ENCODE data around the gene LONP1.
"Not testable (repeated sequence)": the region's sequence is repeated elsewhere in the genome, so short reads cannot be mapped to it uniquely, and the experiment has no call there.

Gene LONP1

DNA sequence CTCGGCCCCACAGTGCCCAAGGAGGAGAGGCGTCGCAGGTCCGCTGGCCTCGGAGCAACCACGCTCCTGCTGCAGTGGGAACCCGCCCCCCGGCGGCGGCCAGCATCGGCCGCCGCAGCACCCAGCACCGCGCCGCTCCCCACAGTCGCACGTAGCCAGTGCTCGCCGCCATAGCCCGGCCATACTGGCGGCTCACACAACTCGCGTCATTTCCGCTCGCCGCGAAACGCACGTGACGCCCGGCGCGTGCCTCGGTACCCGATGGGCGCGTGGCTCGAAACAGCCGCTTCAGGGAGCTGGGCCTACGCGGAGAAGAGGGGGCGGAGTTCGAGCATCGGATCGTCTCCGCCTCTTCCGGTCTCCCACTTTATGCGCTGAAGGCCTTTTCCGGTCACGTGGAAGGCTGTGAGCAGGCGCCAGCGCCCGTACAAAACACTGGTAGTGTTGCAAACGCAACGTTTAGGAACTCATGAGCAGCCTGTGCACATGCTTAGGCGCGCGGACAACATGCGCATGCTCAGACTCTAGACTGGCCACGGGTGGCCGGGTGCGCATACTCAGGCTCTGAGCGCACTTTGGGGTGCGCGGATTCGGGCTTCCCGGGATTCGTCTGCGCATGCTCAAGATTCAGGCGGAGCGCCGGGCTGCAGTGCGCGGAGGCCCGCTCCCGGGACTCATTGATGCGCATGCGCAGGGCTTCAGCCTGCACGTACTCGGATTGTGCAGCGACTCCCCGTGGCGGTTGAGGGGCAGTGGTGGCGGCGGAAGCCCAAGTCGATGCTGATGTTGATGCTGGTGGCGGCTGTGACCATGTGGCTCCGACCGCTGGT is at the start of gene LONP1, which contains the start of gene CATSPERD:
Gene LONP1 (minus strand): TSS at position 186 of the 830 bp plus-strand sequence. CDS start 14 bp downstream, at position 172.
Gene CATSPERD (plus strand): TSS at position 677 of the 830 bp plus-strand sequence. CDS start 101 bp downstream, at position 778.
- DNase-seq = peak; percentile 99

- DNase-seq = no peak
Observed at GRCh38 chr19:5767949-5768348, 48.0 kb upstream of the LONP1 start.

- DNase-seq = no peak
Observed at GRCh38 chr19:5765220-5765619, 45.3 kb upstream of the LONP1 start.

DNA sequence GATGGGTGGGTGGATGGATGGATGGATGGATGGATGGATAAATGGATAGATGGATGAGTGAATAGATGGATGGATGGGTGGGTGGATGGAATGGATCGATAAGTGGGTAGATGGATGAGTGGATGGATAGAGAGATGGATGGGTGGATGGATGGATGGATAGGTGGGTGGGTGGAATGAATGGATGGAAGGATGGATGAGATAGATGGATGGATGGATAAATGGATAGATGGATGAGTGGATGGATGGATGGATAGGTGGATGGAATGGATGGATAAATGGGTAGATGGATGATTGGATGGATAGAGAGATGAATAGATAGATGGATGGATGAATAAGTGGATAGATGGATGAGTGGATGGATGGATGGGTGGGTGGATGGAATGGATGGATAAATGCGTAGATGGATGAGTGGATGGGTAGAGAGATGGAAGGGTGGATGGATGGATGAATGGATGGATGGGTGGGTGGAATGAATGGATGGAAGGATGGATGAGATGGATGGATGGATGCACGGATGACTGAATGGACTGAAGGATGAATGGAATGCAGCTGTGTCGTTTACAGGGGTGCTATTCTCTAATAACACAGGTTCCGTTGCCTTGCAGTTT is 42.8 kb upstream of the LONP1 start:
- no peak for DNase-seq

DNA sequence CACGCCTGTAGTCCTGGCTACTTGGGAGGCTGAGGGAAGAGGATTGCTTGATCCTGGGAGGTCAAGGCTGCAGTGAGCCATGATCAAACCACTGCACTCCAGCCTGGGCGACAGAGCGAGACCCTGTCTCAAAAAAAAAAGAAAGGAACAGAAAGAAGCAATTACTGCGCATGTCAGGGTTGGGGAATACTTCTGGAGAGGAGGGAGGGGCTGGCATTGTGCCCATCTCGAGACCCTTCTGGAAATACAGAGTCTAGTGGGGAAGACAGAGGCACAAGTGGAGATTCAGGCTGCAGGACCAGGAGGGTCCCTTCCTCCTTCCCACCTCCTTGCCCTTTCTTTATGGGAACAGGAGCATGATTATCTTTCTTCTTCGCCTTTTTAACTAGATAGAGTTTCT is 33.8 kb upstream of the LONP1 start:
- no peak for DNase-seq

- no peak for DNase-seq
Observed at GRCh38 chr19:5751709-5752108, 31.8 kb upstream of the LONP1 start.

DNA sequence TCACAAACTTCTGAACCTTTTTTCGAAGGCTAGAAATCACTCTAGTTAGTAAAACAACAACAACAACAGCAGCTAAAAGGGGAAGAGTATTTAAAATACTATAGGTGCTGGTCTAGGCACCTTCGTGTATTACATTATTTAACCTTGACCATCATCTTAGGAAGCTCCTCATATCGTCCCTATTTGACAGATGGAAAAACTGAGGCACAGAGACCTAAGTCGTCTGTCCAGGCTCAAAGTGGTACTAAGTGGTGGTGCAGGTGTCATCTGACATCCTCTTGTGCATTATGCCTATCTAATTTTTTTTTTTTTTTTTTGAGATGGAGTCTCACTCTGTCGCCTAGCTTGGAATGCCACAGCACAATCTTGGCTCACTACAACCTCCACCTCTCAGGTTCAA is 29.6 kb upstream of the LONP1 start:
- no peak for DNase-seq

DNA sequence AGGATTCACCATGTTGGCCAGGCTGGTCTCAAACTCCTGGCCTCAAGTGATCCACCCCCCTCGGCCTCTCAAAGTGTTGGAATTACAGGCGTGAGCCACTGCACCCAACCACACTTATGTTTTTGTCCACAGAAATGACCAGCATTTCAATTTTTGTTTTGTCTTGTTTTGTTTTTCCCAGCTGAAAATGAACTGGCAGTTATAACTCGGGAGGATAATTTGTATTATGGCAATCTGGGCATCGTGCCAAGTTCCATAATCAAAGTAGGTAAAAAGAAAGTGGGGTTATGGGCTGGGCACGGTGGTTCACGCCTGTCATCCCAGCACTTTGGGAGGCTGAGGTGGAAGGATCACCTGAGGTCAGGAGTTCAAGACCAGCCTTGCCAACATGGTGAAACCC is 29.0 kb upstream of the LONP1 start:
- peak; percentile 27 for DNase-seq

DNA sequence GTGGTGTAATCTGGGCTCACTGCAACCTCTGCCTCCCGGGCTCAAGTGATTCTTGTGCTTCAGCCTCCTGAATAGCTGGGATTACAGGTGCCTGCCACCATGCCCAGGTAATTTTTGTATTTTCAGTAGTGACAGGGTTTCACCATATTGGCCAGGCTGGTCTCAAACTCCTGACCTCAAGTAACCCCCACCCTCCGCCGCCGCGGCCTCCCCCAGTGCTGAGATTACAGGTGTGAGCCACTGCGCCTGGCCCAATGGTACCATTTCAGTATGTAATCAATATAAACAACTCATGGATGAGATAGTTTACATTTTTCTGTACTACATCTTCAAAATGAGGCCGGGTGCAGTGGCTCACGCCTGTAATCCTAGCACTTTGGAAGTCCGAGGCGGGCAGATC is 25.1 kb upstream of the LONP1 start:
- DNase-seq = not testable (repeated sequence)

GRCh38 chr19:5743630-5744029 is 23.7 kb upstream of the LONP1 start:
- DNase-seq = no peak

DNA sequence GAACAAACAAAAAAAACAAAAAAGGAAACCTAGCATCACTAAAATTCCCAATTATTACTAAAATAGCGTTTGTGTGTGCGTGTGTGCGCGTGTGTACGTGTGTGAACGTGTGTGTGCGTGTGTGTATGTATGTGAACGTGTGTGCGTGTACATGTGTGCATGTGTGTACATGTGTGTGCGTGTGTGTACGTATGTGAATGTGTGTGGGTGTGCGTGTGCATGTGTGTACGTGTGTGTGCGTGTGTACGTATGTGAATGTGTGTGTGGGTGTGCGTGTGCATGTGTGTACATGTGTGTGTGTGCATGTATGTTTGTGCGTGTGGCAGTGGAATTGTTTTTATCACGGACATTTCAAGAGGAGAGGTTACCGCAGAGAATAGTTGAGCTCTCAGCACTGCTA is 22.1 kb upstream of the LONP1 start:
- DNase-seq = no peak

- no peak for DNase-seq
Observed at GRCh38 chr19:5738423-5738822, 18.5 kb upstream of the LONP1 start.

- DNase-seq = not testable (repeated sequence)
Observed at GRCh38 chr19:5733172-5733571, 13.2 kb upstream of the LONP1 start.

- no peak for DNase-seq
Observed at GRCh38 chr19:5727453-5728050, 7.6 kb upstream of the LONP1 start.

- DNase-seq = peak; percentile 51
Observed at GRCh38 chr19:5719274-5719960, 529 bp downstream of the LONP1 start.

- DNase-seq = peak; percentile 80
Observed at GRCh38 chr19:5718579-5719273, 1.2 kb downstream of the LONP1 start.

GRCh38 chr19:5718037-5718578 is 1.8 kb downstream of the LONP1 start:
- no peak for DNase-seq

DNA sequence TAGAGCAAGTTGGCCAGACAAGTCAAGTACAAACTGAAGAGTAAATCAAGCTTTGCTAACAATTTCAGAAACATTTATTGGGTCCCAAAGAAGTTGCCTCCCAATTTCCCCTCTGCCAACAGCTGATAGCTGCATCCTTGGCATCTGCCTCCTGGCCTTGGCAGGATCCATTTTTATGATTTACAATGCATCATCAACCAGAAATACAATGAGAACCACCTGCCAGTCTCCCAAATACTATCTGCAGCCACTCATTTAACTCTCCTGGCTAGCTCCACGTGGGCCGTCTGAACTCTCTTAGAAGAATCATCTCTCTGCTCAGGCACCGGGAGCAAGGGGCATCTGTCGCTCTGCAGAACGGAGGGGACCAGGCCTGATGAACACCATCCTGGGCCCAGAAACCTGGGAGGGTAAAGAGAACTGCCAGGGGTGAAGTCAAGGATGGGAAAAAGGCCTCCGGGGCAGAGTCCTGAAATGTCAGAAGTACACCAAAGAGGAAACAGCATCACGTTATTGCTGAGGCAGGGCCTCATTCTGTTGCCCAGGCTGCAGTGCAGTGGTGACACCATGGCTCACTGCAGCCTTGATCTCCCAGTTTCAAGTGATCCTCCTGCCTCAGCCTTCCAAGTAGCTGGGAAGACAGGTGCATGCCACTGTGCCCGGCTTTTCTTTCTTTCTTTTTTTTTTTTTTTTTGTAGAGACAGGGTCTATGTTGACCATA is 2.6 kb downstream of the LONP1 start:
- DNase-seq = no peak

GRCh38 chr19:5714816-5715215 is 5.1 kb downstream of the LONP1 start:
- no peak for DNase-seq

- no peak for DNase-seq
Observed at GRCh38 chr19:5713228-5713627, 6.7 kb downstream of the LONP1 start.

GRCh38 chr19:5711713-5712161 is 8.2 kb downstream of the LONP1 start:
- no peak for DNase-seq

- no peak for DNase-seq
Observed at GRCh38 chr19:5711025-5711424, 8.9 kb downstream of the LONP1 start.
